Sigmoid colon (tissue), 4 donors: ENCODE data around the gene CFAP61.

Source experiments
- CTCF ChIP-seq, 4 experiments: fragments of 450-650 bp in 3 of 4; fragments of 200-600 bp in 1 of 4; IDR thresholded peaks; one replicate each; pipeline ENCODE4 v1.5.1; 2016 to 2019; ENCODE audit warnings: antibody characterized with exemption in 4 of 4, mild to moderate bottlenecking in 3 of 4, moderate library complexity in 2 of 4
- POLR2A ChIP-seq, 2 donors: fragments of 450-650 bp; IDR thresholded peaks; one replicate each; pipeline ENCODE4 v1.6.1; 2016; ENCODE audit warnings: antibody characterized with exemption in 2 of 2, mild to moderate bottlenecking in 2 of 2, moderate library complexity in 2 of 2
- POLR2AphosphoS5 ChIP-seq, 4 donors: sonication (generic); formaldehyde crosslinking; IDR thresholded peaks; one replicate each; pipeline ENCODE4 v1.6.1; 2017; ENCODE audit warnings: antibody characterized with exemption in 4 of 4

- no peak for TF ChIP-seq CTCF (IDR thresholded peaks at IDR 0.05)
- TF ChIP-seq POLR2A (IDR thresholded peaks at IDR 0.05), result no peak
- no peak for TF ChIP-seq POLR2AphosphoS5 (IDR thresholded peaks at IDR 0.05)
These were observed 307.3 kb downstream of the CFAP61 start for GRCh38 chr20:20359628-20360027.
